GM18517 (cell line): ENCODE results near the gene ETFA.
"Not testable (repeated sequence)": the region's sequence is repeated elsewhere in the genome, so short reads cannot be mapped to it uniquely, and the experiment has no call there.

Experiments used
- ATAC-seq: cut with Tn5 transposase; IDR thresholded peaks from one replicate; pipeline ENCODE4 v1.9.1; 2021; ENCODE audit warnings: mild to moderate bottlenecking, moderate library complexity; ENCODE audit not compliant: unreplicated experiment

ETFA gene

DNA sequence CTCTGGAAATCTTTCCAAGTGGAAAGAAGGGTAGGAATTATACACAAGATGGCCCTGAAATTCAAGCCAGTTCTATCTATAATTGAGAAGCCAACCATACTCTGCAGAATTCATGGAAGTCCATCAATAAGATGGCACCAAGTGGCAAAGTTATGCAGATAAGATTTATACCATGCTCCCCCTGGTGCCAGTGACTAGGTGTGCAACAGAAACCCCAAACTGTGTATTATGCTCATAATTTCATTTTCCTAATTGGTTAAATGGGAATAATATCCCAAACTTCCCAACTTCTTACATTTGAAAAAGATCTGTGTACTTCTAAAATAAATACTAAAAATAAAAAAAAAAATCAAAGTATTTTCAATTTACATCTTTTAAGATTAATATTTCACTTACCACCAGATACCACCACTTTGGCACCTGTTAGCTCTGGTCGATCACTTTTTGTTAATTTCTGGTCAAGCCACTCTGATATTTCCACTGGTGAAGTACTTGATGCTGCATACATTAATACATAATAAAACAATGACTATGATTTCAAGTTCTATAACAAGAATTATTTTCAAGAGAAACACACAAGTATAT is 25.9 kb downstream of the ETFA start:
- ATAC-seq, result no peak

GRCh38 chr15:76282465-76282864 is 28.8 kb downstream of the ETFA start:
- no peak for ATAC-seq

DNA sequence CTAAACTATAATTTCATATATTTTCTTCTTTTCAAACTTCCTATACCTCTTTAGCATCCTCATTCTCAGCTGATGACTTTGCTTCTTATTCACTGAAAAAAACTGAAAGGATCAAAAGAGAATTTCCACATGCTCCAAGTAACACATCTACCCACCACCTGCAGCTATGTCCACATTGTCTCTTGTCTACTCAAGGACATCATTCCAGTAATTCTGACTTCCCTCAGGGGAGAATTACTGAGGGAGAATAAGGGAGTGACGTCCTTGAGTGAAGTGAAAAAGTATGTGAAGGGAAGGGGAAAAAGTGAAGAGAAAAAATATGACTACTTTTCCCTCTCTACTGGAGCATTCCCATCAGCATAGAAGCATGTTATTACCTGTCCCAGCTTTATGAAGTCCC is 32.6 kb downstream of the ETFA start:
- ATAC-seq, result no peak

DNA sequence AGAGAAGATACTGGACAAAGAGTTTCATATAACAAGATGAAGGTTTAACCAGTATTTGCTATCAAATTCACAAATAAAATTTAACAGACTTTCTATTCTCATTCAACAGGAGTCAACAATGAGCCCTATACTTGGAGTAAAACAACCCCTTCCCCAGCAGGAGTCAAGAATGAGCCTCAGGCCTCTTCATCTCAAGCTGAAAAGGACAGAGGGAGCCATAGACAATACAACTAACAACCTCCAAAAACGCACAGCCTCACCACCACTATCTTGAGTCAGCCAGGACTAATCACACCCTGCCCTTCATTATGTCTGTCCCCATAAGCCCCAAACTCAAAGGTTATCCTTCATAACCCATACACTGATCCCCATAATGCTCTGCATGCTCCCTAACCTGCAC is 36.4 kb downstream of the ETFA start:
- no peak for ATAC-seq

GRCh38 chr15:76274226-76274625 is 37.0 kb downstream of the ETFA start:
- no peak for ATAC-seq

GRCh38 chr15:76270876-76271275 is 40.4 kb downstream of the ETFA start:
- no peak for ATAC-seq

DNA sequence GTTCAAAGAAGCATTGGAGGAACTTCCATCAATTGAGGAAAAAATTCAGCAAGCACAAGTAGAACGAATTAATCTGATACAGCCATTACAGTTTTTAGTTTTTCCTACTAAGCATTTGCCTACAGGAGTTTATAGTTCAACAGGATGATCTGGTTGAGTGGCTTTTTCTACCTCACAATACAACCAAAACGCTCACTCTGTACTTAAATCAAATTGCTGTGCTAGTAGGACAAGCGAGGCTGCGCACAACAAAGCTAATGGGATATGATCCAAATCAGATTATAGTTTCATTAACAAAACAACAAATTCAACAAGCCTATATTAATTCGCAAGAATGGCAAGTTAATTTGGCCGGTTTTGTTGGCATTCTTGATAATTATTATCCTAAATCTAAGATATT is 44.2 kb downstream of the ETFA start:
- no peak for ATAC-seq

GRCh38 chr15:76265769-76266168 is 45.5 kb downstream of the ETFA start:
- ATAC-seq, result not testable (repeated sequence)

DNA sequence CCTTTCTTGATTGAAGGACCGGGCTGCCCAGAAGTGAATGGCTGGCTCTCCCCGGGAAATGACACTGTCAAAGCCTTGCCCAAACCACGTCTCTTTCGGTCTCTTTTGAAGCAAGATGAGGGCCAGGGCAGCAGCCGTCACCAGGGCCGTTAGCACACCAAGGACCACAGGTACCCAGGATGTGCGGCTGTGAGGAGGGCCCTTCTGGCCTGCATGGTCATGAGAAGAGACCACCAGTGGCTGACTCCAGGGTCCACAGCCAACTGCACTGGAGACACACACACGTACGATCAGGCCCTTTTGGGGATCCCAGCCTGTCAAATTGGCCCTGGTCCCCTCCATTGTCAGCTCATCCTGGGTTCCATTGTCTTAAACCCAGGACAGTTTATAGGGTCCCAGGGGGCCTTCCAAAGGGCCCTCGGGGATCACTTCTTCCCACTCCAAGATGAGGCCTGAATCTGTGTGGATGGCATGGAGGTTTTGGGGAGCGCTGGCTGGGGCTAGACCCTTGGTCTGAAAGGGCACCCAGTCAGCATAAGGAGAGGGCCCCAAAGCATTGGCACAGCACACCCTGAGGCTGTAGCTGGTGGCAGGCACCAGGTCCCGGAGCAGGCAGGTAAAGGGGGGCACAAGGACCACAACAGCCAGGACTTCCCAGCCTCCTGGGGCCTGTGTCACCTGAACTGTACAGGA is 50.9 kb downstream of the ETFA start:
- no peak for ATAC-seq

- no peak for ATAC-seq
These were observed 51.9 kb downstream of the ETFA start for GRCh38 chr15:76259392-76259791.

- no peak for ATAC-seq
These were observed 52.8 kb downstream of the ETFA start for GRCh38 chr15:76258460-76258859.

- no peak for ATAC-seq
These were observed 57.4 kb downstream of the ETFA start for GRCh38 chr15:76253691-76254473.

GRCh38 chr15:76252249-76252648 is 59.0 kb downstream of the ETFA start:
- ATAC-seq, result no peak

GRCh38 chr15:76251717-76252116 is 59.6 kb downstream of the ETFA start:
- ATAC-seq, result no peak

DNA sequence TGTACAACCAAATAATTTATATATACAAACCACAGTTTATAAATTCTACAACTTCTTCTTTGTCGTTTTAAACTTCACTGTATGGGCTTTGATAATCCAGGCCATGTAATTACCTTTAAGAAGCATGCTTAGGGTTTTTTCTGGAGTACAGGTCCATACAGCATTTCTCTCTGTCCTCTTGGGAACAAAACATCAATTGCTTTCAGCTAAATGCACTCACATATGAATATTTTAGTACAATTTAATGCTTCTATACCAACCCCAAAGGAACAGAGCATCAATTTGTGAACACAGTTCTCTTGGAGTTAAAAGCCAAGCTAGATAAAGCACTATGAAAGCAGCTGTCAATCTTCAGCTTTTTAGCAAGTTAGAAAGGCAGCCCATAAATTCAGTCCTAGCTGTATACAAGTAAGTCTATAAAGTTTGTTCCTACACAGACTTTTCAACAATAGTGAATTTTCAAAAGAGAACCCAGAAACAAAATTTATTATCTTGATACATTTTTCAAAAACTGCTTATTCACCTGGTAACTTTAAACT is 66.1 kb downstream of the ETFA start:
- ATAC-seq, result no peak

DNA sequence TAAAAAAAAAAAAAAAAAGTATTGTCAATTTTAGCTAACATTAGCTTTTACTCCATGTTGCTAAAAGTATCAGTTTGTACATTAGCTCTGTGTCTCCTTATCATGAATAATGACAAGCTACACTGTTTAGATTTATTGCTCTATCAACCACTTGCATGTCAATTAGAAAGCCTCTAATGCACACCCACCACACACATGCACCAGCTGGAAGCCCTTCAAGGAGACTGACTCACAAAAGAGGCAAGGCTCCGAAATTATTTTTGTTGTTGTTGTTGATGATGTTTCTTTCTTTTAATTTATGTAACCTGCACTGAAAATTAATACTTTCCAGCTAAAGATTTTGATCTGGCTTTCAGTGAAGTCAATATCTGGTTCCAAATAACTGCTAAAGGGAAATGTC is 71.5 kb downstream of the ETFA start:
- ATAC-seq, result no peak

- ATAC-seq, result no peak
These were observed 74.9 kb downstream of the ETFA start for GRCh38 chr15:76236350-76236749.

DNA sequence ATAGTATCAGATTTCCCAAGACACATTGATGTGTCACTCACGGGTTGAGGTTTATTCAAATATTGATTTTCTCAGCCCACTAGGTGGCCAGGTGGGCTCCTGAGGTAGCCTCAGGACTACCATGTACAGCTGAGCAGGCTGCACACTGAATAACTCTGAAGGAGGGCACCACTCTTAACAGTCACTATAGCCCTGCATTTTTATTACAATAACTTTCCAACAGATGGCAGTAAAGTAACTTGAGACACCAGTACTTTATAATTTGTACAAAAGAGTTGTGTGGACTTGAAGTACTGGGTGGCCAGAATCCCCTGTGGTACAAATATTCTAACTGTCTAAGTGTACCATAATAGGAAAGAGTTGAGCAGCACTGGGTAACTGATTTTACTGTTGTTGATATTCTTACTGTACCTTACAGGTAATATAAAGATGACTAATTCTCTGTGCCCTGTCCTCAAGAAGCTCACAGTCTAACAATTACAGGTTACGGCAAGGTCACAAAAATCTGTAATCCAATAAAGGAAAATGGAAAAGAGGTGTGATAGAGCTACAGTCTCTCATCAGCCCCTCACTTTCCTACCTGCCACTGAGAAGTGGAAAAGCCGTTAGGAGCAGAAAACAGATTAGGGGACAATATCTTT is 76.0 kb downstream of the ETFA start:
- ATAC-seq, result no peak

DNA sequence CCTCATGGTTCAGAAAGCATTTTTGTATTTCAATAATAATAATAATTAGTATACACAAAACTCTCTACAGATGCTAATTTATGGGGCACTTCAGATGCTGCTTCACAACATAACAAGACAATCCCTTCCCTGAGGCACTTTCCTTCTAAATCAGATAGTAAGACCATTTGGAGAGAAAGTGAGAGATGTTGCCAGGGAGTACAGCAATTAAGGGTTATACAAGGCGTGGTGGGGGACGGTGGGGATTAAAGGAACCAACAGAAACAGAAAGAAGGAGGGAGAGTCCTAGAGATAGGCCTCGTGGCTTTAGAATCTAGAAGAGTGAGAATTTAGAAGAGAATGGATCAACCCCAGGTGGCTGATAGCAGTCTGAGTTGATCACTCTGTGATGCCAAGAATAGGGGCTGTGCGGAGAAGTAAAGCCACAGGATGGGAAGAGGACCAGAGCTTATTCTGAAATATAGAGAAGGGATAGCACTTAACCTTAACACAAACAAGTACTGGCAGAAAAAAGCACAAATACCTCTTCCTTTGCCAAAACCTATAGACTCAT is 76.9 kb downstream of the ETFA start:
- no peak for ATAC-seq

DNA sequence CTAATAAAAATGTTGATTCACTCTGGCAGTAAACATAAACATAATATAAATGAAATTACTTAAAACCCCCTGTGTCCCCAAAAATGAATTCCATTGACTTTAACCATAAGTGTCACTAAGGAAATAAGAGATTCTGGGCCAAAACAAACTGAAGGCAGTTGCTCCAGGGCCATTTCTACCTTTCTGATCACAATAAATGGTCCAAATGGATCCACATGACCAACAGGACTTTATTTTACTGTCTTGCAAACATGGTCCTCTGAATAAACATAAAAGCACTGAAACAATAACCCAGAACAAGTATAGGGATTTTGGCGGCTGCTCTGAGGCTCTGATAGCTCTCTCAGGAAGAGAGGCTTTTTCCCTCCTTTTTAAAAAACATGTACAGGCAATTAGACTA is 77.3 kb downstream of the ETFA start:
- ATAC-seq, result no peak

GRCh38 chr15:76229266-76229665 is 82.0 kb downstream of the ETFA start:
- no peak for ATAC-seq
